GM10266 (cell line): ENCODE data around the gene RAPGEFL1.
"Not testable (repeated sequence)": the region's sequence is repeated elsewhere in the genome, so short reads cannot be mapped to it uniquely, and the experiment has no call there.

Source experiments
- DNase-seq: peaks from one replicate; pipeline ENCODE4 v3.0.0; 2012; ENCODE audit errors: extremely low spot score
- TF ChIP-seq, protein P1 (sequence below): IDR thresholded peaks from 2 replicates; pipeline ENCODE4 v1.5.1; 2012; ENCODE audit warnings: mild to moderate bottlenecking, low read depth; ENCODE audit not compliant: control insufficient read depth, insufficient read depth; ENCODE audit errors: missing control alignments

RAPGEFL1 gene, protein sequence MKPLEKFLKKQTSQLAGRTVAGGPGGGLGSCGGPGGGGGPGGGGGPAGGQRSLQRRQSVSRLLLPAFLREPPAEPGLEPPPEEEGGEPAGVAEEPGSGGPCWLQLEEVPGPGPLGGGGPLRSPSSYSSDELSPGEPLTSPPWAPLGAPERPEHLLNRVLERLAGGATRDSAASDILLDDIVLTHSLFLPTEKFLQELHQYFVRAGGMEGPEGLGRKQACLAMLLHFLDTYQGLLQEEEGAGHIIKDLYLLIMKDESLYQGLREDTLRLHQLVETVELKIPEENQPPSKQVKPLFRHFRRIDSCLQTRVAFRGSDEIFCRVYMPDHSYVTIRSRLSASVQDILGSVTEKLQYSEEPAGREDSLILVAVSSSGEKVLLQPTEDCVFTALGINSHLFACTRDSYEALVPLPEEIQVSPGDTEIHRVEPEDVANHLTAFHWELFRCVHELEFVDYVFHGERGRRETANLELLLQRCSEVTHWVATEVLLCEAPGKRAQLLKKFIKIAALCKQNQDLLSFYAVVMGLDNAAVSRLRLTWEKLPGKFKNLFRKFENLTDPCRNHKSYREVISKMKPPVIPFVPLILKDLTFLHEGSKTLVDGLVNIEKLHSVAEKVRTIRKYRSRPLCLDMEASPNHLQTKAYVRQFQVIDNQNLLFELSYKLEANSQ

DNA sequence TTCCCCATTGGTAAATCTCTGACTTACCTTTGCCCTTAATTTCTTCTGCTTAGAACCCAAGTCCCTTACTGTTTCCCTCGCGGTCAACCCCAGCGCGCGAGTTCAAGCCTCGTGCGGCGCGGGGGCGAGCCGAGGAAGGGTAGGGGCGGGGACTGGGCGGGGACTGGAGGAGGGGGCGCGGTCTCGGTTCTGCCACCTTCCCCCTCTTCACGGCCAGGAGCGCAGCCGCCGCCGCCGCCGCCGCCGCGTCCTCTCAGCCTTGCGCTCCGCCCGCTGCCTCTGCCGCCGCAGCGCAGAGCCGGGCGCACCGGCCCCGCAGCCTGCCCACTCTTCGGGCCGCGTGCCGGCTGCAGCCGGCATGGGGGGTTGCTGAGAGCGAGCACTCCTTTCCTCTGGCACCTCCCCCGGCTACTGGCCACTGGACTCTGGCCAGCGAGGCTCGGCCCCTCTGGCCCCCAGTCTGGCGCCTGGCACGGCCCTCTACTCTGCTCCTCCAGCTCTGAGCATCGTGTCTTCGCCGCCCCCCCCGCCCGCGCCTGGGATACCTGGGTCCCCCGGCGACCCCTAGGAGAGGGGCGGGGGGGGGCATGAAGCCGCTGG is at the start of gene RAPGEFL1:
TSS of gene RAPGEFL1 (plus strand) at position 196 of the 600 bp plus-strand sequence. CDS start at position 588, 392 bp downstream.
- TF ChIP-seq, protein P1, sequence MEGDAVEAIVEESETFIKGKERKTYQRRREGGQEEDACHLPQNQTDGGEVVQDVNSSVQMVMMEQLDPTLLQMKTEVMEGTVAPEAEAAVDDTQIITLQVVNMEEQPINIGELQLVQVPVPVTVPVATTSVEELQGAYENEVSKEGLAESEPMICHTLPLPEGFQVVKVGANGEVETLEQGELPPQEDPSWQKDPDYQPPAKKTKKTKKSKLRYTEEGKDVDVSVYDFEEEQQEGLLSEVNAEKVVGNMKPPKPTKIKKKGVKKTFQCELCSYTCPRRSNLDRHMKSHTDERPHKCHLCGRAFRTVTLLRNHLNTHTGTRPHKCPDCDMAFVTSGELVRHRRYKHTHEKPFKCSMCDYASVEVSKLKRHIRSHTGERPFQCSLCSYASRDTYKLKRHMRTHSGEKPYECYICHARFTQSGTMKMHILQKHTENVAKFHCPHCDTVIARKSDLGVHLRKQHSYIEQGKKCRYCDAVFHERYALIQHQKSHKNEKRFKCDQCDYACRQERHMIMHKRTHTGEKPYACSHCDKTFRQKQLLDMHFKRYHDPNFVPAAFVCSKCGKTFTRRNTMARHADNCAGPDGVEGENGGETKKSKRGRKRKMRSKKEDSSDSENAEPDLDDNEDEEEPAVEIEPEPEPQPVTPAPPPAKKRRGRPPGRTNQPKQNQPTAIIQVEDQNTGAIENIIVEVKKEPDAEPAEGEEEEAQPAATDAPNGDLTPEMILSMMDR, result no peak
- peak; percentile 94 for DNase-seq

DNA sequence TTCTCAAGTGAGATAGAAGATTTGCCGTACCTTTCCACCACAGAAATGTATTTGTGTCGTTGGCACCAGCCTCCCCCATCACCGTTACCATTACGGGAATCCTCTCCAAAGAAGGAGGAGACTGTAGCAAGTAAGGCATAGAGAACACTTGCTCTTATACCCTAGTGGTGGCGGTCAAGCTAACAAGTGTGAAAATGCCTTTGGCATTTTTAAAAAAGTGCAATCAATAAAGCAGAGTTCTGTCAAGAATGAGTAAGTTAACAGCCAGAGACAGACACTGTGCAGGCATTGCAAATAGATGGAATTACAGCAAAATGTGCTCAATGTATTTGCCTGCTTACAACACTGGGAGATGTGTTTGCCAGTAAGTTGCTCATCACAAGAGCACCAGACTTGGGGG is 47.8 kb upstream of the RAPGEFL1 start:
- TF ChIP-seq, protein P1, result no peak
- no peak for DNase-seq

DNA sequence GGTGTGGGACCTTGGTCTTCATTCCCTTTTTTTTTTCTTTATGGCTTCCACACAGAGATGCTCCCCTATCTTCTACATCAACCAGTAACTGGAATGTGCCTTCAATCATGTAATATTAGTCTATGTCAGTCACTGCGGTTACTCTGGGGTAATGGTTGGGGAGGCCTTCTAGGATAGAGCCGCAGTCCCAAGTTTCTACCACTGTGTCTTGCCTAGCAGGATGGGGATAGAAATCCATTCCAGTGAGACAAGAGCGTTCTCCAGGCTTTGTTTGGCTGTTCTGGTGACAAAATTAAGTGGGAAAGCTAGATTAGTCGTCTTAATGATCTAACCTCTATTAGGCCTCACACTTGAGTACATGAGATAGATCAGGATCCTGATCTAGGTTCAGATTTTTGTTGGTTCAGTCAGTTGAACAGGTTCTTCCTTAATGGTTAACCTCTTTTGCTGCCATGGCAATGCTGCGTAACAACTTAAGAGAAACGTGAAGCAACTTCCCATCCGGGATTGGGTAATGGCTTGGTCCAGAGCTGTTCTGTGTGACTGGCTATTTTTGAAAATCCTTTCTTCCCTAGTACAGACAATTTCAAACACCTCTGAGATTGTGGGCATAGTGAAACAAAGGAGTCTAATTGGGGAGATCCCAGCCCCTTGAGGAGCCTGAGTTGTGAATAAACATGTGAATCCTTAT is 46.8 kb upstream of the RAPGEFL1 start:
- no peak for DNase-seq
- TF ChIP-seq, protein P1, result no peak

DNA sequence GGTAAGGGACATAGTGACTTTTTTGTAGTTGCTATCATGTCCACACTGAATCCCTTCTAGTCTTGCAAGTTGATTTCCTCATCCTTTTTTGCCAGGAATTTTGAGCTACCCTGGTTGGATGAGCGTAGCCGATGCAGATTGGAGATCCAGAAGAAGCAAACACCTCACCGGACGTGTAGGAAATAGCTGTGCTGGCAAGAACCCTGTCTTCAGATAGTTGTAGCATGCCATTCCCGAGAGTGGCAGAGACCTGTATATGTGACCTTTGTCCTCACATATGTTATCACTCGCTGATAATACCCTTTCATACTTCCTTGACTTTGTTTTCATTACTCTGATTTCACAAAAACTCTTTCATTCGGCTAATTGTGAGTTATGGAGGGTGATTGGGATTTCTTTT is 43.1 kb upstream of the RAPGEFL1 start:
- TF ChIP-seq, protein P1, result no peak
- no peak for DNase-seq

DNA sequence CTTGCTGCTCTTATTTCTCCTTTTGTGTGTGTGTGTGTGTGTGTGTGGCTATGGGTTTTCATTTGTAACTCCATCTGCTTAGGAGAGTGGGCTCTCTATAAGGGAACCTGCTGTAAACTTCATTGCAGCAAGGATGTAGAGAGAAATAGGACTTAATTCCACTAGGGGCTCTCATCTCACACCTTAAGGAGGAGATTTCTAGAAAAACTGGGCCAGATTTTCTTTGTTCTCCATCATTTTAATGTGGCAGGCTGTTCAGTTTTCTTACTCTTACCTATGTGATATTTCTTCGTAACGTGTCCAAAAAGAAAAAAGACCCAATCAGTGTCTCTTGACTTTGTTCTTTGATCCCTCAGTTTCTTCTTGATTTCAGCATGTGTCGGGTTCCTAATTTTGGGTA is 41.5 kb upstream of the RAPGEFL1 start:
- TF ChIP-seq, protein P1, result peak; percentile 7
- no peak for DNase-seq

DNA sequence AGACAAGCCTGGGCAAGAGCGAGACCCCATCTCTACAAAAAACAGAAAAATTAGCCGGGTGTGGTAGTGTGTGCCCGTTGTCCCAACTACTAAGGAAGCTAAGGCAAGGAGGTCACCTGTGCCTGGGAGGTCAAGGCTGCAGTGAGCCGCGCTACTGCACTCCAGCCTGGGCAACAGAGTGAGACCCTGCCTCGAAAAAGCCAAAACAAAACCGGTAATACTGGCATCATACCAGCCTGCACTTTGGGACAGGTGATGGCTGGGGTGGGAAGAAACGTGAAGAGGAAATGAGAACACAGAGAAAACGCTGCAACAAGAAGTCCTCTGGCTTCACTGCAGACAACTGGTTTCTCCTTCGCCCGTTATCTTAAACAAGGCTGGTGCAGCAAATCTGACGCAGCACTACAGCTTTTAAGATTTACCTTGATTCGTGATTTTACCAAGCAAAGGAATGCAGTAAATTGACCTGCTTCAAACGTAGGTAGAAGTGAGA is 37.7 kb upstream of the RAPGEFL1 start:
- no peak for DNase-seq
- TF ChIP-seq, protein P1, result no peak

DNA sequence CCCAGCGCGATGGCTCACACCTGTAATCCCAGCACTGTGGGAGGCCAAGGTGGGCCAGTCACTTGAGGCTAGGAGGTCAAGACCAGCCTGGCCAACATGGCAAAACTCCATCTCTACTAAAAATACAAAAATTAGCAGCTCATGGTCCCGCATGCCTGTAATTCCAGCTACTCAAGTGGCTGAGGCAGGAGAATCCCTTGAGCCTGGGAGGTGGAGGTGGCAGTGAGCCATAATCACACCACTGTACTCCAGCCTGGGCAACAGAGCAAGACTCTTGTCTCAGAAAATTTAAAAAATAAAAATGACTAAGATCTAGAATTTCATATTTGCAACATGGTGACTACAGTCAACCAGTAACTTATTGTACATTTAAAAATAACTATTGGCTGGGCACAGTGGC is 34.1 kb upstream of the RAPGEFL1 start:
- DNase-seq, result not testable (repeated sequence)
